Adrenal gland (tissue), 12 donors: ENCODE data around the gene ROR1. TPM values are rescaled to one million over a fixed set of nuclear protein-coding genes. Genes with fewer than 3 reads are reported as not detected.
"Not testable (repeated sequence)": the region's sequence is repeated elsewhere in the genome, so short reads cannot be mapped to it uniquely, and the experiment has no call there.

Source experiments
- DNase-seq, 7 donors: peaks; one replicate each; pipeline ENCODE4 v3.0.0-alpha.2; 2019 to 2020
- H3K27ac ChIP-seq, 5 donors: fragments of 200-600 bp; sonication (generic) in 4 of 5; 1 replicate in 3 of 5; 2 replicates in 2 of 5; pipeline versions ENCODE4 v1.5.1 to v1.8.0; 2016 to 2020; ENCODE audit warnings: mild to moderate bottlenecking in 1 of 5
- H3K27me3 ChIP-seq: fragments of 200-600 bp; 2 replicates; pipeline ENCODE4 v1.8.0; 2021
- H3K36me3 ChIP-seq, 2 donors: fragments of 200-600 bp; replicated peaks in 1 of 2; 1 replicate in 1 of 2; 2 replicates in 1 of 2; pipeline versions ENCODE4 v1.5.1 to v1.8.0; 2018 to 2022
- H3K4me1 ChIP-seq, 2 donors: fragments of 200-600 bp; replicated peaks in 1 of 2; 1 replicate in 1 of 2; 2 replicates in 1 of 2; pipeline versions ENCODE4 v1.5.1 to v1.8.0; 2018 to 2021
- H3K4me3 ChIP-seq, 4 donors: fragments of 200-600 bp; sonication (generic) in 3 of 4; one replicate each; pipeline ENCODE4 v1.5.1; 2016 to 2018
- H3K9me3 ChIP-seq, 3 donors: fragments of 200-600 bp; sonication (generic) in 1 of 3; replicated peaks in 1 of 3; 1 replicate in 2 of 3; 2 replicates in 1 of 3; pipeline versions ENCODE4 v1.5.1 to v1.8.0; 2016 to 2021
- POLR2A ChIP-seq, 2 donors: fragments of 450-650 bp; IDR thresholded peaks; one replicate each; pipeline ENCODE4 v1.6.1; 2017; ENCODE audit warnings: antibody characterized with exemption in 2 of 2, mild to moderate bottlenecking in 2 of 2, moderate library complexity in 1 of 2
- WGBS, 4 donors: extraction: QIAGEN DNeasy Blood & Tissue Kit in 2 of 4; methylation state at CpG; one replicate each; pipeline versions ENCODE4 v1.1.5 to v1.1.7; 2013 to 2017; 5-methylcytosine and 5-hydroxymethylcytosine counted together
- intact Hi-C, 2 donors: fragments of 100-400 bp; cut with DNase I; formaldehyde crosslinking; loops; one replicate each; pipeline versions ENCODE4 v1.14.1 to v1.15.0; 2022 to 2023
- polyA plus RNA-seq, 3 donors: library from polyadenylated mRNA; stranded (reverse); fragments of 200-250 nt in 2 of 3; fragments of 350-450 nt in 1 of 3; fragmentation: Illumina TruSeq in 1 of 3; extraction: RNeasy Lipid Tissue Mini Kit (QIAGEN cat#74804) in 1 of 3; gene quantifications; one replicate each; pipeline ENCODE4 v1.2.3, GENCODE V29; 2013 to 2014
- total RNA-seq, 9 donors: library from RNA; depleted of rRNA in 4 of 9; stranded (reverse); fragments of >200 nt in 4 of 9; fragments of 120-200 nt in 1 of 9; fragmentation: NEBNext Ultra II Directional in 1 of 9; extraction: Animal tissue kit (Norgen Biotek cat#: 25700) in 1 of 9; gene quantifications; one replicate each; pipeline versions ENCODE4 v1.1.0 to v1.2.4, GENCODE V29; 2013 to 2023
- TF ChIP-seq, protein P1 (sequence below), 6 experiments: fragments of 450-650 bp in 4 of 6; fragments of 200-600 bp in 2 of 6; sonication (generic) in 1 of 6; IDR thresholded peaks; 1 replicate in 5 of 6; 2 replicates in 1 of 6; pipeline versions ENCODE4 v1.5.1 to v1.8.0; 2016 to 2021; ENCODE audit warnings: antibody characterized with exemption in 6 of 6, mild to moderate bottlenecking in 2 of 6, moderate library complexity in 1 of 6
- donor health status: healthy with polysubstance abuse.
- donor health status: Bipolar disorder and iron deficiency.
- donor health status: DM: yes; HTN: yes; CAD: no.
- donor health status: DM: no; HTN: no; CAD: no.
- donor health status: DM: no; HTN: no; CAD: no.
- donor health status: DM: yes; HTN: yes; CAD: no.

The ROR1 gene
- total and polyA plus RNA-seq, 12 donors, result 0.54 to 4.6 (median 2.6) TPM

DNA sequence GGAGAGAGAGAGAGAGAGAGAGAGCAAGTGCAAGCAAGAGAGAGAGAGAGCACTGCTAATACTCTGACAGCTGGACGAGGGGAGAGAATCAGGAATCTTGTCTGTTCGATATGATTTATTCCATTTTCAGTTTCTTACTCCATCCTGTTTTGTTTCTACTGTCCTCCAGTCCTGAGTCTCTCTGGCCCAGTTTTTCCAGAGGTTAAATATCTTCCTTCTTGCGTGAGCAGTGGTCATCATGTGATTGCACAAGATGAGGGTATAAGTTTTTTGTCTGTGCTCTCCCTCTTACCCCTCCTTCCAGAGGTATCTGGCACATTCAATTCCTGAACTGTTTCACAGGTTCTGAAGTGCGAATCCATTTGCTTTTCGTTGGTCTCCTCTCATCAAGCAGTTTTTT, 446.4 kb downstream of the ROR1 start:
- H3K36me3 ChIP-seq, result no peaks in the 10 kb centered on the region
- no peak for DNase-seq
- no peaks in the 10 kb centered on the region for H3K9me3 ChIP-seq
- TF ChIP-seq, protein P1, sequence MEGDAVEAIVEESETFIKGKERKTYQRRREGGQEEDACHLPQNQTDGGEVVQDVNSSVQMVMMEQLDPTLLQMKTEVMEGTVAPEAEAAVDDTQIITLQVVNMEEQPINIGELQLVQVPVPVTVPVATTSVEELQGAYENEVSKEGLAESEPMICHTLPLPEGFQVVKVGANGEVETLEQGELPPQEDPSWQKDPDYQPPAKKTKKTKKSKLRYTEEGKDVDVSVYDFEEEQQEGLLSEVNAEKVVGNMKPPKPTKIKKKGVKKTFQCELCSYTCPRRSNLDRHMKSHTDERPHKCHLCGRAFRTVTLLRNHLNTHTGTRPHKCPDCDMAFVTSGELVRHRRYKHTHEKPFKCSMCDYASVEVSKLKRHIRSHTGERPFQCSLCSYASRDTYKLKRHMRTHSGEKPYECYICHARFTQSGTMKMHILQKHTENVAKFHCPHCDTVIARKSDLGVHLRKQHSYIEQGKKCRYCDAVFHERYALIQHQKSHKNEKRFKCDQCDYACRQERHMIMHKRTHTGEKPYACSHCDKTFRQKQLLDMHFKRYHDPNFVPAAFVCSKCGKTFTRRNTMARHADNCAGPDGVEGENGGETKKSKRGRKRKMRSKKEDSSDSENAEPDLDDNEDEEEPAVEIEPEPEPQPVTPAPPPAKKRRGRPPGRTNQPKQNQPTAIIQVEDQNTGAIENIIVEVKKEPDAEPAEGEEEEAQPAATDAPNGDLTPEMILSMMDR (IDR thresholded peaks at IDR 0.05), result no peak
- TF ChIP-seq POLR2A (IDR thresholded peaks at IDR 0.05), result no peak
- H3K27ac ChIP-seq, result no peak overlapping the region
- no peak overlapping the region for H3K4me3 ChIP-seq
- 70 to 82% (median 77%) methylated on average over 5 of the region's 5 CpGs for WGBS, 4 donors
- no peaks in the 10 kb centered on the region for H3K27me3 ChIP-seq
- no peaks in the 10 kb centered on the region for H3K4me1 ChIP-seq
- intact Hi-C loops, result no loop called here

DNA sequence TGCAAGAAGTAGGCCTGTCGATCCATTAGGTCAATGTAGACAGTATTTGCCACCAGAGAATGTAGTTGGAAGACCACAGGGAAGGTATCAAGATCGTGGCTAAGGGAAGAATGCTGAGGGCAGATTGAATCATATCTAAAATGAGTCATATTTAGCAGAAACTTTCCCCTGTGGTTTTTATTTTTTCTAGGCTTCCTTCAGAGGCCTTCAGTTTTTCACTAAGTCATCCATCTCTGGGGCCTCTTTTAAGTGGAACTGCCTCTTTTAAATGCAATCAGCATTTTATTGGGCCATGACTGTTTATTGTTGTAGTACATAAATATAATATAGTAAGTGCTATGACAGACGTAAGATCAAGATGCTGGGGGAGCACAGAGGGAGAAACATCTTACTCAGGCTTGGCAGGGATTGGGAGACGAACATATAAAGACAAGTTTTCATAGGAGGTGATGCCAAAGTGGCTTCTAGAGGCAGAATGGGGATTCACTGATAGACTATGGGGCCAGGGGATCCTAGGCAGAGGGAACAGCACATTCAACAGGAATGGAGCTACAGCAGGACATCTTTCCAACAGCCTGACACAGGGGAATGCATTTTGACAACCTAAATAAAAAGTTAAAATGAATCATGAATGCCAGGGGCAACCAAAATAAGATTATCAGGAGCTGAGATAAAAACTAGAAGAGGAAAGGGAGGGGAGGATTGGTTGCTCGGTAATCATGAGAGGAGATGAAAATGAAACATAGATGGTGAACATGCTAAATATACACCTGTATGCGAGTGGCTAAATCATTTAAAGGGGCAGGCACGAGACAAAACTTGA, 449.7 kb downstream of the ROR1 start:
- intact Hi-C loops, result no loop called here
- H3K4me3 ChIP-seq, result no peak overlapping the region
- no peaks in the 10 kb centered on the region for H3K36me3 ChIP-seq
- H3K27ac ChIP-seq, result no peak overlapping the region
- 73 to 77% (median 75%) methylated on average over 7 of the region's 7 CpGs for WGBS, 4 donors
- no peaks in the 10 kb centered on the region for H3K4me1 ChIP-seq
- no peak for TF ChIP-seq POLR2A (IDR thresholded peaks at IDR 0.05)
- TF ChIP-seq, protein P1 (IDR thresholded peaks at IDR 0.05), result no peak
- no peak for DNase-seq
- no peaks in the 10 kb centered on the region for H3K27me3 ChIP-seq
- no peaks in the 10 kb centered on the region for H3K9me3 ChIP-seq

DNA sequence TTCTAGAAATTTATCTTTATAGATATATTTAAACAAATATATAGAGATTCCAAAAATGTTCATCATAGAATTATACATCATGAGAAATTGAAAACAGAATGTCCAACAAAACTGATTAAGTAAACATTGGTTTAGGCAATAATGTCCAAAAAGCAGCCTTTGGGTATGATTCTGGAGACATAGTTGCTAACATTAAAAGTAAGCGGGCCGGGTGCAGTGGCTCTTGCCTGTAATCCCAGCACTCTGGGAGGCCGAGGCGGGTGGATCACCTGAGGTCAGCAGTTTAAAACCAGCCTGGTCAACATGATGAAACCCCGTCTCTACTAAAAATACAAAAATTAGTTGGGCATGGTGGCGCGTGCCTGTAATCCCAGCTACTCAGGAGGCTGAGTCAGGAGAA, 450.4 kb downstream of the ROR1 start:
- DNase-seq, H3K9me3 ChIP-seq, H3K4me1 ChIP-seq, H3K27ac ChIP-seq, H3K27me3 ChIP-seq, H3K36me3 ChIP-seq, H3K4me3 ChIP-seq, intact Hi-C loops: not testable (repeated sequence)
- WGBS, 4 donors, result 91 to 97% (median 96%) methylated on average over 7 of the region's 7 CpGs

DNA sequence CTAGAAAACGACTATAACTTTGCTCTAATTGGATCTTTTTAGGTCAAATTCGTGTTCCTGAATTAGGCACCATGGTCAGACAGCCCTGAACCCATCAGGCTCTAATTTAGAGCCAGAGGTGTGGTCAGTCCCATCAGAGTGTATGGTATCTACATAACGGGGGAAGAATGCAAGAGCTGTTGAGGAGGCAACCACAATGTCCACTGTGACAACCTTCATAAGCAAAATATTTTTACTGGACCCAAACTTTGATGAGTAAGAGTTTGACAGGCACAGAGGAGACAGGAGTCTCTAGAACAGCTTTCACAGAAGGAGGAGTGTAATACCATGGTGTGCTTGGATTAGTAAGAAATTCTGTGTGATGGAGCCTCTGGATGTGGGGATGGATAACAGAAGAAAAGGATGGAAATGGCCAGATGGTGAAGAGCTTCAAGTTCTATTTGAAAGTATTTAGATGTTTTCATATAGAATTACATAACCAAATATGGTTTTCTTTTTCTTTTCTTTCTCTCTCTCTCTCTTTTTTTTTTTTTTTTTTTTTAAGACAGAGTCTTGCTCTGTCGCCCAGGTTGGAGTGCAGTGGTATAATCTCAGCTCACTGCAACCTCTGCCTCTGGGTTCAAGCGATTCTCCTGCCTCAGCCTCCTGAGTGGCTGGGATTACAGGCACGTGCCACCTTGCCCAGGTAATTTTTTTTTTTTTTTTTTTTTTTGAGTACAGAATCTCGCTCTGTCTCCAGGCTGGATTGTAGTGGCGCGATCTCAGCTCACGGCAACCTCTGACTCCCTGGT, 454.5 kb downstream of the ROR1 start:
- H3K27ac ChIP-seq, result no peak overlapping the region
- 79 to 84% (median 82%) methylated on average over 9 to 10 of the region's 10 CpGs for WGBS, 4 donors
- no peaks in the 10 kb centered on the region for H3K9me3 ChIP-seq
- intact Hi-C loops, result no loop called here
- DNase-seq, result no peak
- no peaks in the 10 kb centered on the region for H3K27me3 ChIP-seq
- H3K4me3 ChIP-seq, result no peak overlapping the region
- no peaks in the 10 kb centered on the region for H3K36me3 ChIP-seq
- no peak for TF ChIP-seq POLR2A (IDR thresholded peaks at IDR 0.05)
- TF ChIP-seq, protein P1 (IDR thresholded peaks at IDR 0.05), result no peak
- H3K4me1 ChIP-seq, result no peaks in the 10 kb centered on the region
